Hepatocyte (in vitro differentiated cells): Measurements from ENCODE around the gene RAP1GAP2. TPM values are rescaled to one million over a fixed set of nuclear protein-coding genes. Genes with fewer than 3 reads are reported as not detected.

Experiments used
- DNase-seq: peaks from one replicate; pipeline ENCODE4 v3.0.0-alpha.2; 2016; ENCODE audit warnings: low spot score
- H2AFZ ChIP-seq: fragments of 200-600 bp; sonication (generic); 2 replicates; pipeline ENCODE4 v1.6.0; 2016; ENCODE audit warnings: antibody characterized with exemption, mild to moderate bottlenecking
- H3K27ac ChIP-seq: fragments of 200-600 bp; sonication (generic); 2 replicates; pipeline ENCODE4 v1.5.1; 2016; ENCODE audit warnings: mild to moderate bottlenecking
- H3K27me3 ChIP-seq: fragments of 200-600 bp; sonication (generic); 2 replicates; pipeline ENCODE4 v1.6.1; 2016
- H3K36me3 ChIP-seq: fragments of 200-600 bp; sonication (generic); replicated peaks from 2 replicates; pipeline ENCODE4 v1.5.1; 2016; ENCODE audit warnings: low read depth; ENCODE audit not compliant: insufficient read depth
- H3K4me1 ChIP-seq: fragments of 200-600 bp; sonication (generic); 2 replicates; pipeline ENCODE4 v1.5.1; 2016; ENCODE audit warnings: mild to moderate bottlenecking, moderate library complexity; ENCODE audit not compliant: insufficient read depth
- H3K4me2 ChIP-seq: fragments of 200-600 bp; sonication (generic); 2 replicates; pipeline ENCODE4 v1.6.0; 2016
- H3K4me3 ChIP-seq: fragments of 200-600 bp; sonication (generic); 2 replicates; pipeline ENCODE4 v1.5.1; 2016; ENCODE audit warnings: mild to moderate bottlenecking
- H3K79me2 ChIP-seq: fragments of 200-600 bp; sonication (generic); 2 replicates; pipeline ENCODE4 v1.6.0; 2017; ENCODE audit warnings: mild to moderate bottlenecking
- H3K9me2 ChIP-seq: fragments of 200-600 bp; sonication (generic); replicated peaks from 2 replicates; pipeline ENCODE4 v1.6.0; 2017; ENCODE audit warnings: mild to moderate bottlenecking; ENCODE audit not compliant: insufficient read depth
- H3K9me3 ChIP-seq: fragments of 200-600 bp; sonication (generic); 2 replicates; pipeline ENCODE4 v1.5.1; 2016; ENCODE audit warnings: low read depth, mild to moderate bottlenecking
- H4K20me1 ChIP-seq: fragments of 200-600 bp; sonication (generic); 2 replicates; pipeline ENCODE4 v1.6.0; 2016; ENCODE audit warnings: mild to moderate bottlenecking; ENCODE audit not compliant: insufficient read depth, poor library complexity, severe bottlenecking
- CTCF ChIP-seq: fragments of 200-600 bp; sonication (generic); IDR thresholded peaks from 2 replicates; pipeline ENCODE4 v1.5.1; 2016; ENCODE audit warnings: antibody characterized with exemption, mild to moderate bottlenecking; ENCODE audit not compliant: poor library complexity
- EZH2 ChIP-seq: fragments of 200-600 bp; sonication (generic); IDR thresholded peaks from 2 replicates; pipeline ENCODE4 v1.6.1; 2016; ENCODE audit warnings: antibody characterized with exemption, mild to moderate bottlenecking, borderline replicate concordance
- EZH2phosphoT487 ChIP-seq: fragments of 200-600 bp; sonication (generic); IDR thresholded peaks from one replicate; pipeline ENCODE4 v1.6.1; 2018; ENCODE audit warnings: antibody characterized with exemption, mild to moderate bottlenecking, low read depth, moderate library complexity; ENCODE audit not compliant: unreplicated experiment, severe bottlenecking
- WGBS: methylation state at CpG from one replicate; pipeline ENCODE4 v1.1.6; 2016; ENCODE audit warnings: low lambda C conversion rate; ENCODE audit errors: missing lambda C conversion rate; 5-methylcytosine and 5-hydroxymethylcytosine counted together
- polyA plus RNA-seq: library from polyadenylated mRNA; unstranded; fragments of >200 nt; fragmentation: Nextera tagmentation; extraction: Ambion mirVana; gene quantifications from 2 replicates; pipeline ENCODE4 v1.2.1, GENCODE V29; 2016
- total RNA-seq: library from RNA; depleted of rRNA; stranded (reverse); fragments of >200 nt; gene quantifications from 2 replicates; pipeline ENCODE4 v1.2.3, GENCODE V29; 2014

RAP1GAP2 gene
- total and polyA plus RNA-seq, 2 experiments from 2014 or later, result 3.0 to 10.0 TPM

- DNase-seq, result no peak
- H3K4me1 ChIP-seq, result peaks cover 15% of the 10 kb centered on the region
- H2AFZ ChIP-seq, result no peak overlapping the region
- no peaks in the 10 kb centered on the region for H3K9me2 ChIP-seq
- H3K9me3 ChIP-seq, result no peaks in the 10 kb centered on the region
- H3K27me3 ChIP-seq, result peaks cover 19% of the 10 kb centered on the region
- no peaks in the 10 kb centered on the region for H3K36me3 ChIP-seq
- WGBS, result 90% methylated on average over 4 of the region's 4 CpGs
- no peak overlapping the region for H3K4me3 ChIP-seq
- TF ChIP-seq EZH2, result no peak
- TF ChIP-seq EZH2phosphoT487, result no peak
- no peak for TF ChIP-seq CTCF
- H3K79me2 ChIP-seq, result peaks cover 6% of the 10 kb centered on the region
- H4K20me1 ChIP-seq, result no peaks in the 10 kb centered on the region
- H3K27ac ChIP-seq, result no peak overlapping the region
- H3K4me2 ChIP-seq, result no peak overlapping the region
Observed at GRCh38 chr17:2851615-2852014, 55.4 kb downstream of the RAP1GAP2 start.

- Histone ChIP-seq H3K27me3 (peaks cover 19% of the 10 kb centered on the region), H3K9me3 (no peaks in the 10 kb centered on the region), H3K4me1 (peaks cover 19% of the 10 kb centered on the region), H2AFZ (no peak overlapping the region), H3K9me2 (no peaks in the 10 kb centered on the region), H3K79me2 (peaks cover 11% of the 10 kb centered on the region), H3K27ac (no peak overlapping the region), H3K4me3 (no peak overlapping the region), H4K20me1 (no peaks in the 10 kb centered on the region), H3K4me2 (peak overlapping the region; percentile 90), H3K36me3 (no peaks in the 10 kb centered on the region)
- WGBS, result 66% methylated on average over 5 of the region's 6 CpGs
- TF ChIP-seq EZH2phosphoT487, result no peak
- DNase-seq, result no peak
Observed at GRCh38 chr17:2852221-2852620, 56.0 kb downstream of the RAP1GAP2 start.

- no peaks in the 10 kb centered on the region for H3K36me3 ChIP-seq
- H3K9me3 ChIP-seq, result no peaks in the 10 kb centered on the region
- TF ChIP-seq EZH2 (peak; percentile 46), CTCF (no peak)
- no peaks in the 10 kb centered on the region for H4K20me1 ChIP-seq
- peaks cover 15% of the 10 kb centered on the region for H3K79me2 ChIP-seq
- WGBS, result 12% methylated on average over 40 of the region's 55 CpGs
- H3K4me1 ChIP-seq, result peaks cover 19% of the 10 kb centered on the region
- peak overlapping the region; percentile 42 for H3K4me3 ChIP-seq
- DNase-seq, result no peak
- peaks cover 19% of the 10 kb centered on the region for H3K27me3 ChIP-seq
- peak overlapping the region; percentile 65 for H2AFZ ChIP-seq
- peak overlapping the region; percentile 90 for H3K4me2 ChIP-seq
- H3K9me2 ChIP-seq, result no peaks in the 10 kb centered on the region
- peak overlapping the region; percentile 53 for H3K27ac ChIP-seq
Observed at GRCh38 chr17:2852729-2853282, 56.6 kb downstream of the RAP1GAP2 start.

GRCh38 chr17:2853283-2854142, 57.3 kb downstream of the RAP1GAP2 start:
- Histone ChIP-seq H2AFZ (peak overlapping the region; percentile 71), H3K9me2 (no peaks in the 10 kb centered on the region), H3K27me3 (peaks cover 19% of the 10 kb centered on the region), H3K4me1 (peaks cover 19% of the 10 kb centered on the region), H3K4me2 (peak overlapping the region; percentile 90), H3K4me3 (peak overlapping the region; percentile 72), H3K9me3 (no peaks in the 10 kb centered on the region), H3K79me2 (peaks cover 19% of the 10 kb centered on the region), H3K27ac (peak overlapping the region; percentile 53), H3K36me3 (no peaks in the 10 kb centered on the region), H4K20me1 (no peaks in the 10 kb centered on the region)
- TF ChIP-seq CTCF (no peak), EZH2phosphoT487 (no peak), EZH2 (no peak)
- DNase-seq, result peak; percentile 74
- WGBS, result 2% methylated on average over 20 of the region's 119 CpGs
